ENCODE data around the gene PEAK3.

DNA sequence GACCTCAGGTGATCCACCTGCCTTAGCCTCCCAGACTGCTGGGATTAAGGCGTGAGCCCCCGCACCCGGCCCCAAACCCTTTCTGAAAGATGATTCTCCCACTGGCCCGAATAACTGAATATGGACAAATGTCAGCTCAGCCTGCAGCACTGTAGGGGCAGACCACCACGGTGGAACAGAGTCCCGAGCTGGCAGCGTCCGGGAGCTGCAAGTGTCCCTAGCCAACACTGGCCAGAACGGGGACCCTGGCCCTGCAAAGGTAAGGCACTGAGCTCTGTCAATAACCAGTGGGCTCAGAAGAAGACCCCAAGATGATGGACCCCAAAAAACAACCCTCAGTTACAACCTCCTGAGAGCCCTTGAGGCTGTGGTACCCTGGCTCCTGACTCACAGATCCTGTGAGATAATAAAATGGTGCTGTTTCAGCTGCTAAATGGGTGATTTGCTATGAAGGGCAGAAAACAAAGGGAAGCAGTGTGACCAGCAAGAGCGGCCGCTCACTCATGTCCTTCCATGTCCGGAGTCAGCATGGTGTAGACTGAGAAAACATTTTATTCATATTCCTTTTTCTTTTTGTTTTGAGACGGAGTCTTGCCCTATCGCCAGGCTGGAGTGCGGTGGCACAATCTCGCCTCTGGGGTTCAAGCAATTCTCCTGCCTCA is 44.9 kb upstream of the PEAK3 start:
- TF ChIP-seq, protein P1, sequence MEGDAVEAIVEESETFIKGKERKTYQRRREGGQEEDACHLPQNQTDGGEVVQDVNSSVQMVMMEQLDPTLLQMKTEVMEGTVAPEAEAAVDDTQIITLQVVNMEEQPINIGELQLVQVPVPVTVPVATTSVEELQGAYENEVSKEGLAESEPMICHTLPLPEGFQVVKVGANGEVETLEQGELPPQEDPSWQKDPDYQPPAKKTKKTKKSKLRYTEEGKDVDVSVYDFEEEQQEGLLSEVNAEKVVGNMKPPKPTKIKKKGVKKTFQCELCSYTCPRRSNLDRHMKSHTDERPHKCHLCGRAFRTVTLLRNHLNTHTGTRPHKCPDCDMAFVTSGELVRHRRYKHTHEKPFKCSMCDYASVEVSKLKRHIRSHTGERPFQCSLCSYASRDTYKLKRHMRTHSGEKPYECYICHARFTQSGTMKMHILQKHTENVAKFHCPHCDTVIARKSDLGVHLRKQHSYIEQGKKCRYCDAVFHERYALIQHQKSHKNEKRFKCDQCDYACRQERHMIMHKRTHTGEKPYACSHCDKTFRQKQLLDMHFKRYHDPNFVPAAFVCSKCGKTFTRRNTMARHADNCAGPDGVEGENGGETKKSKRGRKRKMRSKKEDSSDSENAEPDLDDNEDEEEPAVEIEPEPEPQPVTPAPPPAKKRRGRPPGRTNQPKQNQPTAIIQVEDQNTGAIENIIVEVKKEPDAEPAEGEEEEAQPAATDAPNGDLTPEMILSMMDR (IDR thresholded peaks at IDR 0.05; ENCODE audit: poor library complexity), result no peak
- no peak for TF ChIP-seq EZH2 (IDR thresholded peaks at IDR 0.05; ENCODE audit: borderline replicate concordance)

Data from hepatocyte (in vitro differentiated cells).